GM19463 (cell line): Measurements from ENCODE around the gene GPR62.

ENCODE experiments used
- ATAC-seq: cut with Tn5 transposase; IDR thresholded peaks from one replicate; pipeline ENCODE4 v1.9.1; 2021; ENCODE audit warnings: mild to moderate bottlenecking, moderate library complexity; ENCODE audit not compliant: unreplicated experiment

GPR62 gene

DNA sequence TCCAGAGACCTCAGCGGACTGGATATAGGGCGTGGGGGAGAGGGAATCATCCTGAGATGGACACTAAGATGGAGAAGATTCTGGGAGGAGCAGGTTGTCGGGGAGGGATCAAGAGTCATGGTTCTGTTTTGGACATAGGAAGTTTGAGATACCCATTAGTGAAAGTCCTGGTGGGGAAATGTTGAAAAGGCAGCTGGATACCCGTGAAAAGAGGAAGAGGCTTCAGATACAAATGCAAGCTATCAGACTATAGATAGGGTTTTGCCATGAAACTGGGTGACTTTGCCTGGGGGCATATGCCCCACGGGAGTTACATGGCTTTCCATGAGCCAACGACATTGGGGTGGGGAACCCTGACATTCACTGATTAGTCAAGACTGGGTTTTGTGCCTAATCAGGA, 1.1 kb upstream of the GPR62 start:
- ATAC-seq: no peak

DNA sequence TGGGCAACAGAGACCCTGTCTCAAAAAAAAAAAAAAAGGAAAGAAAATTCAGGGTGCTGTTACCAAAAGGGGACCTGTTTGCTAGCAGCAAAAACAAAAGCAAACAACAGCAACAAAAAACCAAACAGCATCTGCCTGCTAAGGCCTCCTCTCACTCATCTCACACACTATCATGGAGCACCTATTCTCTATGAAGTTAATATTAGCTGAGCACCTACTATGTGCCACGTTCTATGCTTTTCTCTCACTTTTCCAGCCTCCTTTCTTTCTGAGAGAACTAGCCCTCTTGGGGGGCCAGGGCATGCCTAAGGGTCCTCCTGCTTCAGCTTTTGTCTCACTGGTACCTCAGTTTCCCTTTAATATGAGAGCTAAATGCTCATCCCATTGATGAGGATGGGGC, 468 bp upstream of the GPR62 start:
- ATAC-seq: no peak

DNA sequence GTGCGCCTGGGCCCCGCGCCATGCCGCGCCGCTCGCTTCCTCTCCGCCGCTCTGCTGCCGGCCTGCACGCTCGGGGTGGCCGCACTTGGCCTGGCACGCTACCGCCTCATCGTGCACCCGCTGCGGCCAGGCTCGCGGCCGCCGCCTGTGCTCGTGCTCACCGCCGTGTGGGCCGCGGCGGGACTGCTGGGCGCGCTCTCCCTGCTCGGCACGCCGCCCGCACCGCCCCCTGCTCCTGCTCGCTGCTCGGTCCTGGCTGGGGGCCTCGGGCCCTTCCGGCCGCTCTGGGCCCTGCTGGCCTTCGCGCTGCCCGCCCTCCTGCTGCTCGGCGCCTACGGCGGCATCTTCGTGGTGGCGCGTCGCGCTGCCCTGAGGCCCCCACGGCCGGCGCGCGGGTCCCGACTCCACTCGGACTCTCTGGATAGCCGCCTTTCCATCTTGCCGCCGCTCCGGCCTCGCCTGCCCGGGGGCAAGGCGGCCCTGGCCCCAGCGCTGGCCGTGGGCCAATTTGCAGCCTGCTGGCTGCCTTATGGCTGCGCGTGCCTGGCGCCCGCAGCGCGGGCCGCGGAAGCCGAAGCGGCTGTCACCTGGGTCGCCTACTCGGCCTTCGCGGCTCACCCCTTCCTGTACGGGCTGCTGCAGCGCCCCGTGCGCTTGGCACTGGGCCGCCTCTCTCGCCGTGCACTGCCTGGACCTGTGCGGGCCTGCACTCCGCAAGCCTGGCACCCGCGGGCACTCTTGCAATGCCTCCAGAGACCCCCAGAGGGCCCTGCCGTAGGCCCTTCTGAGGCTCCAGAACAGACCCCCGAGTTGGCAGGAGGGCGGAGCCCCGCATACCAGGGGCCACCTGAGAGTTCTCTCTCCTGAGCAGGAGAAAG, 951 bp downstream of the GPR62 start:
- ATAC-seq: no peak

DNA sequence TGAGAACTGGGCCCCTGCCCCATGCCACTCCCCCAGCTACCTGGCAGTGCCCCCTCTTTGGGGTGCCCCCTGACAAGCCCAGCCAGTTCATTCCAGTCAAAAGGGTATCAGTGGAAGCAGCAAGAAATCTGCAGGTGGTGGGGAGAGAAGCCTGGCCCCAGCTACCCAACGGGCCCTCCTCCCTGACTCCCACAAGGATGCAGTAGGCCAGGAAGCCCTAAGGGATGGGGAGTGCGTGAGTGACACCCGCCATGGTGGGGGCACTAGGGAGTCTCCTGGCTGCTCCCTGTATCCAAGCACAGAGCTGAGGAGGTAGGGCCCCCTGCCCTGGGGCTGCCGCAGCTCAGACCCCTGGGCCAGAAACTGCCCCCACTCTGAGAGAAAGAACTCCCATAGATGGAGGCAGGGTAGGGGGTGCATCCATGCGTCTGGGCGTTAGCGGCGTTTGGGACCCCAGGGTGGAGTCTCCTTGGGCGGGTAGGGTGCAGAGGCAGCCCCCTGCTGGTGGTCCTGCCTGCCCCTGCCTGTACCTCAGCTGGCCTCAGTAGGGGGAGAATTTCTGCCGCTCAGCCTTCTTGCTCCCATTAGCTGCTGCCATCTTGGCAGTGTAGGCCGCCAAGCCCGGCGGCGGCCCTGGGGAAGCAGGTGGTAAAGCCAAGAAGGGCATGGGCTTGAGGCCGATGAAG, 2.5 kb downstream of the GPR62 start:
- no peak for ATAC-seq

DNA sequence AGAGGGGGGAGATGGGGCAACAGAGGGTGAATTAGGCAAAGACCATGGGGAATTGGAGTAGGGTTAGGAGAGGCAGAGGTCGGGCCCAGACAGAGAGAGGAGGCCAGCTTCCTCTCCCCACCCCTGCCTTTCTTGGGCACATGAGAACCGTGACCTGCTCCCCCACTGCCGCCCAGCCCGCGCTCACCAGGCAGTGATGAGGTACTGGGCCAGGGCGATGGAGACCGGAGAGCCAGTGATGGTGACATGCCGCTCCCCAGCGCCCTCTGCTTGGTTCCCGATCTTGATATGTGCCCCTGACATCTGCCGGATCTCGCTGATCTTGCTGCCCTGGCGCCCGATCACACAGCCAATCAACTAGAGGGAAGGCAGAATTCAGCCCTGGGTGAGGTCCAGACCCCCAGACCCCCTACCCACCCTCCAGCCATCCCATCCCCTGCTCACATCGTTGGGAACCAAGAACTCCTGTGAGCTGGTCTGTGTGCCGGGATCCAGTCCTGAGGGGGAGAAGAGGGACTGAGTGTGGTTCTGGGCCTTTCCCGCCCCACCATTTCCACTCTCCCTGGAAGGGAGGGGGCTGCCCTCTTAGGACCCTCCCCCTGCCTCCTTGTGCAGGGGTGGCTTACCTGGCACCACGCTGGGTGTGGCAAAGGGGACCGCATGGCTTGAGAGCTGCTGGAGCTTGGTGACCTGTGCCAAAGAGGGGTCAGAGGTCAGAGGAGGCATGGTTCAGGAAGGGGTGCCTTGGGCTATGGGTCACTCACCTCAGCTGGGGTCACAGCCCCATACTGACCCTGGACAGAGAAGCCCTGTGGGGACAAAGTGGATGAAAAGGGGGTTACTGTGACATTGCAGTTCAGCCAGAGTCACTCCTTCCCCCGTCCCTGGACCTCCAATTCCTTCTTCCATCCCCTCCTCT, 3.7 kb downstream of the GPR62 start:
- no peak for ATAC-seq

DNA sequence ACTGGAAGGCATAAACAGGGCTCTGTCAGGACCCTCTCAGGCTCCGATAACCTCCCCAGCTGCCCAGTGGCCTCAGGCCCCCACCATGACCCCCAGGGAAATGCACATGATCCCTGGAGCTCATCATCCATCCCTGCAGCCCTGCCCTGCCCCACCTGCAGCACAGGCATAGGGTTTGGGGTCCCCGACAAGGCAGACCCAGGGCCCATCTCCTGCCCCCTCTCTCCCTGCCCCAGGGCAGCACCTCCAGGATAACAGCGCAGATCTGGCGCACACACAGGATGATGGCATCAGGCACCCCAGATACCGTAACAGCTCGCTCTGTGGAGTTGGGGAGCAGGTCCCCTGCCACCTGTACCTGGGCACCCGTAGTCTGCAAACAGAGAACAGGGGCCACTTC, 4.5 kb downstream of the GPR62 start:
- no peak for ATAC-seq

DNA sequence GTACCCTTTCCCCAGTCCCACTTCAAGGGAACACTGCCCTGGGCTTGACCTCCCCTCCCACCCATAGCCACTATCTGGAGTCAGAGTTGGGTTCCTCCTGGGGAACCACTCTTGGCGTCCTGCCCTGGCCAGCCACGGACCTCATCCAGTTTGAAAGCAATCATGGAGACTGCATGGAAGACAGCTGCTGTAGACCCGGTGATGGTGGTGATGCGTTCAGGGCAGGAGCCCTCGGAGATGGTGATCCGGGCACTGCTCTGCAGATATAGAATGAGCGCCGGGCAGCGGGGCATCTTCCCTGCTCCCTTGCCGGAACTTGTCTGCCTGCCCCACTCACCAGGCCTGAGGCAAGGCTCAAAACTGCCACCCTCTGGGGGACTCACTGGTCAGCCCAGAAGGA, 5.2 kb downstream of the GPR62 start:
- ATAC-seq: no peak

DNA sequence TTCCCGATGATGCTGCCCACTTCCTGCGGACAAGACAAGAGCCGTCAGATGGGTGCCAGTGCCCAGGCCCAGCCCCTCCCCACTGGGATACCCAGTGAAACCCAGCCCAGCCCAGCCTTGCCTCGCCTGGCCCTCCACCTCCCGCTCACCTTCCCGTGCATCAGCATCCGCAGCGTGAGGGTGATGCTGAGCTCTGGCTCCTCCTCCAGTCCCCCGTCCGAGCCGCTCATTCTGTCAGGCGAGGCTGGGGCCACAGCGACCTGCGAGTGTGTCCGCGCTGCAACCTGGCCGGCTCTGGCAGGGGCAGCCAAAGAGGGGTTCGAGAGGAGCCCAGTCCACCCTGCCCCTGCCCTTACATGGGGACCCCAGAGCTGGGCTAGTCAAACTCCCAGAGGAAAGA, 5.8 kb downstream of the GPR62 start:
- ATAC-seq: no peak

DNA sequence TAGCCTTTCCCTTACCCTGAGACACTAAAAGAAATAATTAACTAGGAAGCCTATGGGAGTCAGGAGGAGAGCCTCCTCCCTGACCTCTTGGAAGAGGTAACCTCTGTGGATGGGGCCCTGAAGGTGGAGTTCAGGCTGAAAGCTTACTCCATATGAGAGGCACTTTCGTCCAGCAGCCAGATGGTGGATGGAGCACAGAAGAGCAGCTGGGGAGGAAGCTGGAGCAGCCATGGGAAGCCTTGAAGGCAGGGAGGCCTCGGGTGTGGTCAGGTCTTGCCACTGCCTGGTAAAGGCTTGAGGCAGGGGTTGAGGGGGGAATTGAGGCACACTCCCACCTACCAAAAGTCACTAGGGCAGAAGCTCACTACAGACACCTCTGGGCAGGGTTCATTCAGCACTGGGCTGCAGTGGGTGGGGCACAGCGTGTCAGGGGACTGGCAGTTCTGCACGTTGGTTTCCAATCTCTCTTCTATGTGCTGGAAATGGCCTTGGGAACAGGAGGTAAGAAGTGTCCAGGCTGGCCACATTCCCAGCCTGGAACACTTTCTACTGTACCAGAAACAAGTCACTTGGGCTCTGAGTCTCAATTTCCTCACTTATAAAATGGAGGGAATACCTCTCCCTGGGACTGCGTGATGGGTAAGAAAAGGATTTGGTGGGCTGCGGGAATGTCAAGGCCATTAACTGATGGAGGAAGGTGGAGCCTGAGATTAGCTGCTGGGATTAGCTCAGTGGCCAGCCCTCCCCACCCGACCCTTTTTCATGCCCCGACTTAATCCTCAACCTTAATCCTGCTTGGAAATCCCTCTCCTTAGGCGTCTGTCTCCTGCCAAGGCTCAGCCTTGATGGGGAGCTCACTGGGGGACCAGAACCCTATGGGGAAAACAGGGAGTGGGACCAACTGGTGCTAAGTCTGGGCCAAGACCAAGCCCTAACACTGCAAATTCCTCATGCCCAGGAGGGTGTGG, 6.7 kb downstream of the GPR62 start:
- ATAC-seq: no peak

DNA sequence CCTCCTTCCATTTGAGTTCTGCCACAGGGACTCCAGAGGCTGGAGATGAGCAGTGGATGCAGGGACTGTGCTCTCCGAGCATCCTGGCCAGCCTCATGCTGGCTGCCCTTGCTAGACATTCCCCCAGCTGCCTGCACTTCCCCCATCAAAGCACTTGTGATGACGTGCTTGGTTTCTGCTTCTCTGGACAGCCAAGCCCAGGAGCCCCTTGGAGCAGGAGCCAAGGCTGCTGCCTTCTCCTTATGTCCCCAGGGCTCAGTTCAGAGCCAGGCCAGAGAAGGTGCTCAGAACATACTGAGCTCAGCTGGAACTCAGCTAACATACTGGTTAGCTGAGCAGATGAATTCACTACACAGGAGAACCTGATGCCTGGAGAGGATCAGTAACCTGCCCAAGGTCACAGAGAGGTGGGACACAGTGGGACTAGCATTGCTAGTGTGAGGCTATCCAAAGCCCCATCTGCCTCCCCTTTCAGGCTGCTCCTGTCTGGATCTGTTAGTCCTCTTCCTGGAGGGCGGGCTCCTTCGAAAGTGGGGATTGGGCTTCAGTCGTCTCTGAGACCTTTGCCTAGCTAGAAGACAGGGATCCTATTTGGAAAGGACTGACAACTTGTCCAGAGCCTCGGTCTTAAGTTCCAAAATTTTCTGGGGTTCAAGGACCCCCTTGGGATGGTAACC, 7.8 kb downstream of the GPR62 start:
- ATAC-seq: no peak

DNA sequence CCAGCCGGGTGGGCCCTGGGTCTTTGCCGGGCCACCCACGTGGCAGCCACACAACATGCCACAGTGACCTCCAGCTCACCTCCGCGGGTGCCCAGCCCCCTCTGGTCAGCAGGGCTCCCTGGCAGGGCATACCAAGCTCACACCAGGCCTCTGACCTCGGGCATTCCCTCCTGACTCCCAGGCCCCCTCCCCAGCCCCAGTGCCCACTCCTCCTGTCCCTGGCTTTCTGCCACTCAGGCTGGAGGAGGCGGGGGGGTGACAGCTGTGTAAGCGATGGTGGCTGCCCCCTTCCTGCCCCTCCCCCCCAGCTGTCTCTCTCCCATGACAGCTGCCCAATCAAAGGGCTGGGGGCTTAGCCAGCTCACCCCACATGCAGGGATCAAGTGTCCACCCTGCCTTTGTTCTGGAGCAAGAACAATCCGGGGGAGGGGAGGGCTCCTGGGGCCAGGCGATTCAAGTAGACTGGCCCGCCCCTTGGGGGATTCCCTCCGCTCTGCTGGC, 8.8 kb downstream of the GPR62 start:
- no peak for ATAC-seq

DNA sequence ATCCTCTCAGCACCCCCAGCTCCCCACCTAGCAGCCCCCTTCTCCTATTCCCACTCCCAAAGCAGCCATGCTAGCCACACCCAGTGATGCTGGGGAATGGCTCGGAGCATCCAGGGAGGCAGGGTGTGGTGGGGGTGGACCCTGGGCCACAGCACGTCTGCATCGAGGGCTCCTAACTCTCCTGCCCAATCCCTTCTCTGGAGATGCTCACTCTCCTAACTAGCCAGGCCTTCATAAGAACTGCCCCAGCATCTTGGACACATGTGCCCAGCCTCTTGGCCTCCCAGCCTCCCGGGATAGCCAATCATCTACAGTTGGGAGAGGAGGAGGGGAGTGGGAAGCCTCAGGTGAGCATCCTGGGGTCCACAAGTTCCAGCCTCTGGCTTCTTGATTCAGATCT, 9.3 kb downstream of the GPR62 start:
- no peak for ATAC-seq

DNA sequence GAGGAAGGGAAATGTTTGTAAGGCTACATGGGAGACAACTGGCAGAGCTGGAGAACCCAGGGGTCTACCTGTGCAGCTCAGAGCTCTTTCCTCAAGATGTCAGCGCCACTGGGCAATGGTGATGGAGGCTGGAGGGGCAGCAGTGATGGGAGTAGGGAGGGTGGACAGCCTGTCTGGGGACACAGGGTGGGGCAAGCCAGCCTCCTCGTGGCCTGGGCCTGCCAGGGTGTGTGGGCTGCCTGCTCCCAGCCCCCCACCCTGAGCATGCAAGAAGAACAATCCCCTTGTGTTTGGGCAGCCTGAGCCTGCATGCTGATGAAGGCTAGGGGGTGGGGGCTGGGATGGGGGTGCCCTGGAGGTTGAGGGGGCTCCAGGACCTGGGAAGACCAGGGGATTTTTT, 10.8 kb downstream of the GPR62 start:
- no peak for ATAC-seq

DNA sequence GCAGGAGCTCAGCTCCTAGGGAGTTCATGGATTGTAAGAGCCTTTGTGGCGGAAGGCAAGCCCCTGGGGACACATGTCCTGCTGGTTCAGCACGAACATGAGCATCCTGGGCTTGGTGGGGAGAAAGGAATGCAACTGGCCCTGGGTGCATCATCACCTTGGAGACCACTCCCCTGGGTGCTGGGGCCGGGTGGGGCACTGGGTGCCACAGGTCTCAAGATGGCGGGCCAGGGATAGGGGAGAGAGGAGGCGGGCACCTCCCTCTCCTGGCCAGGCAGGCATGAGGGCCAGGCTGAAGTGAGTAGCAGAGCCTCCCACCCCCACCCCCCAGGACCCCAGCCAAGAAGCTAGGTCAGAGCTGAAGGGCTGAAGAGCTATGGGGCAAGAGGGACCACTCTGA, 11.3 kb downstream of the GPR62 start:
- ATAC-seq: no peak

DNA sequence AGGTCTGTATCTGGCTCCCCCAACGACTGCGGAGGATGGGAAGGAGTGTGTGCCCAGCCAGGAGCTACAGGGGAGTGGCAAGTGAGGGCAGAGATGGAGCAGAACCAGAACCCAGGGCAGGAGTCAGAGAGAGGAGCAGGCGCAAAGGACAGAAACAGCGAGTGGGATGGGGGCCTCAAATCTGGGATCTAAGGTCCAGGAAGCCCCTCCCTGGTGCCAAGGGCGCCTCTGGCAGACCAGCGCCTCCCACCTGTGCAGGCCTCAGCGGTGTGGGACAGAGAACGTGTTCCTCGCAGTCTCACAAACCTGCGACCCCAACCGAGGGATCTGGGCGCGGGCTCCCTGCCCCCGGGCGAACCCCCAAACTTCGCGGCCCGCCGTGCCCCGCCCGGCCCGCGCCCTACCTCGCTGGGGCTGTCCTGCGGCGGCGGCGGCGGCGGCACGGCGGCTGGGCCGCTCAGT, 11.8 kb downstream of the GPR62 start:
- ATAC-seq: peak; percentile 57

DNA sequence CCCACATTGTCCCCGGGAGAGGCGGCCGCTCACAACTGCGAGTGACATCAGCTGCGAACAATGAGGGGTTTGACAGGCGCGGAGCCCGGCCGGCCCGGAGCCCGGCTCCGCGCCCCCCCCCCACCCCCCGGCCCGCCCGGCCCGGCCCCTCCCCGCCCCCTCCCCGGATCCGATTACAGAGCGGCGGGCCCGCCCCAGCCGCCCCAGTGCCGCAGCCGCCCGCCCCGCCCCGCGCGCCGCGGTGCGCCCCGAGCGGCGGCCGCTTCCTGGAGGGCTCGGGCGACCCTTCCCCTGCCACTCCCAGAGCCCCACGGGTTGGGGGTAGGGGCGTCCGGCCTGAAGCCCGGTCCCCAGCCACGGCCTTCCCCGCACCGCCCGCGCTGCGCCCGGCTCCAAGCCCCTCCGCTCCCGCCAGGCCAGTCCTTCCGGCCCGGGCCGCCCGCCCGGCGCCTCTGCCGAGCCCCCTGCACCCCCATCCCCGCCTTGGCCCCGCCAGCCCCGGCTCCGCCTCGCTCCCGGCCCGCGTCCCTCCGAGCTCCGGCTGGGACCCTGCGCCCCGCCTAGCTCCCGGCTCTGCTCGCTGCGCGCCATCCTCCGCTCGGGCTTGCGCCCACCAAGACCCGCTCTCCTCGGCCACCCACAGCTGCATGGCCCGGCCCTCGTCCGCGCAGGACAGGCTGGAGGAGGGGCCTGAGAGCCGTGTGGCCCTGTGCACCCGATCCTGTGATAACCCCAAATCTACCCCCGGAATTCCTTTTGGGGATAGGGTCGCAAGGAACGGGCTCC, 12.4 kb downstream of the GPR62 start, which contains the start of gene PCBP4:
Gene PCBP4 (minus strand): TSS at position 71 of the 786 bp plus-strand sequence. CDS start 6,214 bp downstream, outside the sequence.
- peak; percentile 56 for ATAC-seq

DNA sequence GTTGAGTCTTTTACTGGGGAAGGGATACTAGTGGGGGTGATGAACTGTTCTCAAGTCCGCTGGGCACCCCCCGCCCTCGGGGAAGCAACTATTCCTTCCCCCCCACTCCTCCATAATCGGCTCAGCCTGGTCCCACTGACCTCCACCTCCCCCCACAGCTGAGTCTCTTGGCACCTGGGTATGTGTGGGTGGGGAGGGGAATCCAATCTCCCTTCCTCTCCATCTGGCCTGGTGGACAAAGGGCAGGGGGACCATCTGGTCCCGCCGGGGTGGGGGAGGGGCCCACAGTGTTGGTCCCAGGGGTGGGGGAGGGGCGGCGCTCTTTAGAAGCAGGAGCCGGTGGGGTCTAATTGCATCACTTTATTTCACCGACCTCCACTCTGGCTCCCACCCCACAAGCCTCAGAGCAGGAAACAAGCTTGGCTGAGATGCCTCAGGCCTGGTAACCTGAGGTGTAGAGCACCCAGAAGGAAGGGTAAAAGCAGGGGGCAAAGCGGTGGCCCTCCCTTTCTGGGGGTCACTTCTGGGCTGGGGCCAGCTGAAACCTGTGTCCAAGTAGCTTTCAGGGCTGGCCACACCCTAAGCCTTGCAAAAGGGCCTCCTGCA, 13.1 kb downstream of the GPR62 start:
- no peak for ATAC-seq
